KMS-11 (cell line): Measurements from ENCODE around the gene RAB33B.
"Not testable (repeated sequence)": the region's sequence is repeated elsewhere in the genome, so short reads cannot be mapped to it uniquely, and the experiment has no call there.

Experiments
- H2AFZ ChIP-seq: fragments of 200-600 bp; sonication (generic); 2 replicates; pipeline ENCODE4 v1.6.1; 2016; ENCODE audit warnings: antibody characterized with exemption, mixed run types, low read depth
- H3K27ac ChIP-seq: fragments of 200-600 bp; sonication (generic); 2 replicates; pipeline ENCODE4 v1.6.1; 2016; ENCODE audit warnings: mild to moderate bottlenecking, mixed run types
- H3K27me3 ChIP-seq: fragments of 200-600 bp; sonication (generic); 2 replicates; pipeline ENCODE4 v1.6.1; 2017; ENCODE audit warnings: mild to moderate bottlenecking, low read depth, mixed run types, moderate library complexity; ENCODE audit not compliant: insufficient read depth
- H3K36me3 ChIP-seq: fragments of 200-600 bp; sonication (generic); 2 replicates; pipeline ENCODE4 v1.6.1; 2017; ENCODE audit warnings: mild to moderate bottlenecking, mixed run types; ENCODE audit not compliant: insufficient read depth
- H3K4me1 ChIP-seq: fragments of 200-600 bp; sonication (generic); 2 replicates; pipeline ENCODE4 v1.6.1; 2016; ENCODE audit warnings: mild to moderate bottlenecking, low read depth, mixed run types; ENCODE audit not compliant: poor library complexity, severe bottlenecking
- H3K4me2 ChIP-seq: fragments of 200-600 bp; sonication (generic); 2 replicates; pipeline ENCODE4 v1.7.0; 2016; ENCODE audit warnings: mild to moderate bottlenecking, mixed run types
- H3K4me3 ChIP-seq: fragments of 200-600 bp; sonication (generic); IDR thresholded peaks from 2 replicates; pipeline ENCODE4 v1.6.1; 2017; ENCODE audit warnings: low read depth, low read length, mixed read lengths; ENCODE audit not compliant: insufficient read depth
- H3K79me2 ChIP-seq: fragments of 200-600 bp; sonication (generic); 2 replicates; pipeline ENCODE4 v1.6.1; 2016; ENCODE audit warnings: low read depth, mixed run types; ENCODE audit not compliant: insufficient read depth
- H3K9ac ChIP-seq: fragments of 200-600 bp; sonication (generic); 2 replicates; pipeline ENCODE4 v1.6.1; 2016; ENCODE audit warnings: mild to moderate bottlenecking, mixed run types
- H4K20me1 ChIP-seq: fragments of 200-600 bp; sonication (generic); 2 replicates; pipeline ENCODE4 v1.6.1; 2016; ENCODE audit warnings: mild to moderate bottlenecking, mixed run types; ENCODE audit not compliant: insufficient read depth
- TF ChIP-seq, protein P1 (sequence below): fragments of 200-600 bp; sonication (generic); conservative IDR thresholded peaks from 2 replicates; pipeline ENCODE4 v1.6.1; 2017; ENCODE audit warnings: low read depth, mild to moderate bottlenecking, antibody characterized with exemption, low read length, moderate library complexity, mixed read lengths

The RAB33B gene

DNA sequence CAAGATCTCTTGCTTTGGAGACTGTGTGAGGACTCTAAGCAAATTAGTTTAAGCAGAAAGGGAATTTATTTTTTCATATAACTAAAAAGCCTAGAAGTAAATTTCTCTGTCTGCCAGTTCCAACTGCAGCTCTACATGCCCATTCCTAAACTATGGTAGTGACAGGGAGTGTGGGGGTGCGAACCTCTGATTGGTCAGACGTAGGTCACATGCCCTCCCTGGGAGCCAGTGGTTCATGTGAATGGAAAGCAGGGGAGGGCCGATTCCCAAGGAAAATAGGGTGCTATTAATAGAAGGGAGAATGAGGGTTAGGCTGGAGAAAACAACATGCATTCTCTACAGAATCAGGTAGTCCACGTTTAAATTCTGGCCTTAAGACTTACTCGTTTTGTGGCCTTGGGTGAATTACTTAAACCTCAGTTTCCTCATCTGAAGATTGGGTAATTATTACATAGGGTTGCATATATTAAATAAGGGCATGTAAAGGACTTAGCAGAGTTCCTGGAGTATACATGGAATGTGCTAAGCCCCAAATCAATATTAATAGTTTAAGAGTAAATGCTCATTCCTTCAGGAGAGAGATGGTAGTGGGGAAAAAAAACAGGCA, 7.2 kb downstream of the RAB33B start:
- Histone ChIP-seq H3K79me2 (peaks cover 45% of the 10 kb centered on the region; the same call in 1 of the 2 replicates), H3K27ac (no peak overlapping the region), H3K4me2 (no peak overlapping the region), H3K4me1 (peaks cover 28% of the 10 kb centered on the region), H3K27me3 (no peaks in the 10 kb centered on the region), H3K9ac (no peak overlapping the region), H2AFZ (no peak overlapping the region), H4K20me1 (no peaks in the 10 kb centered on the region), H3K4me3 (no peak overlapping the region), H3K36me3 (no peaks in the 10 kb centered on the region)
- TF ChIP-seq, protein P1, sequence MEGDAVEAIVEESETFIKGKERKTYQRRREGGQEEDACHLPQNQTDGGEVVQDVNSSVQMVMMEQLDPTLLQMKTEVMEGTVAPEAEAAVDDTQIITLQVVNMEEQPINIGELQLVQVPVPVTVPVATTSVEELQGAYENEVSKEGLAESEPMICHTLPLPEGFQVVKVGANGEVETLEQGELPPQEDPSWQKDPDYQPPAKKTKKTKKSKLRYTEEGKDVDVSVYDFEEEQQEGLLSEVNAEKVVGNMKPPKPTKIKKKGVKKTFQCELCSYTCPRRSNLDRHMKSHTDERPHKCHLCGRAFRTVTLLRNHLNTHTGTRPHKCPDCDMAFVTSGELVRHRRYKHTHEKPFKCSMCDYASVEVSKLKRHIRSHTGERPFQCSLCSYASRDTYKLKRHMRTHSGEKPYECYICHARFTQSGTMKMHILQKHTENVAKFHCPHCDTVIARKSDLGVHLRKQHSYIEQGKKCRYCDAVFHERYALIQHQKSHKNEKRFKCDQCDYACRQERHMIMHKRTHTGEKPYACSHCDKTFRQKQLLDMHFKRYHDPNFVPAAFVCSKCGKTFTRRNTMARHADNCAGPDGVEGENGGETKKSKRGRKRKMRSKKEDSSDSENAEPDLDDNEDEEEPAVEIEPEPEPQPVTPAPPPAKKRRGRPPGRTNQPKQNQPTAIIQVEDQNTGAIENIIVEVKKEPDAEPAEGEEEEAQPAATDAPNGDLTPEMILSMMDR, result no peak

DNA sequence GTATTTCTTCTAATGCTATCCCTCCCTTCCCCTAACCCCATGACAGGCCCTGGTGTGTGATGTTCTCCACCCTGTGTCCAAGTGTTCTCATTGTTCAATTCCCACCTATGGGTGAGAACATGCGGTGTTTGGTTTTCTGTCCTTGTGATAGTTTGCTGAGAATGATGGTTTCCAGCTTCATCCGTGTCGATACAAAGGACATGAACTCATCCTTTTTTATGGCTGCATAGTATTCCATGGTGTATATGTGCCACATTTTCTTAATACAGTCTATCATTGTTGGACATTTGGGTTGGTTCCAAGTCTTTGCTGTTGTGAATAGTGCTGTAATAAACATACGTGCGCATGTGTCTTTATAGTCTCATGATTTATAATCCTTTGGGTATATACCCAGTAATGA, 10.6 kb downstream of the RAB33B start:
- H3K79me2 ChIP-seq, result peaks cover 18% of the 10 kb centered on the region; the same call in 1 of the 2 replicates
- H4K20me1 ChIP-seq, result not testable (repeated sequence)

DNA sequence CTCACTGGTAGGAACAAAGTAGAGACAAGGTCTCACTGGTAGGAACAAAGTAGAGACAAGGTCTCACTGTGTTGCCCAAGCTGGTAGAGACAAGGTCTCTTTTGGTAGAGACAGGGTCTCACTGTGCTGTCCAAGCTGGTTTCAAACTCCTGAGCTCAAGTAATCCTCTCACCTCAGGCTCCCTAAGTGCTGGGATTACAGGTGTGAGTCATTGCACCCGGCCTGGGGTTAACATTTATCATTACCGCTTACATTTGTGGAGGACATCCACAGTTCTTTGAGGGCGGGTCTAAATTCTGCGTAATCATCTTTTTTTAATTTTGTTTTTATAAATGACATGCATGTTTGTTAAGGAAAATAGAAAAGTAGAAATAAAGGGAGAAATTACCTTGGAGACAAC, 12.0 kb downstream of the RAB33B start:
- no peak overlapping the region for H2AFZ ChIP-seq
- TF ChIP-seq, protein P1, result no peak
- H3K79me2 ChIP-seq, result peaks cover 5% of the 10 kb centered on the region; the same call in 1 of the 2 replicates
- no peak overlapping the region for H3K4me2 ChIP-seq
- H4K20me1 ChIP-seq, result no peaks in the 10 kb centered on the region
- no peak overlapping the region for H3K9ac ChIP-seq
- H3K27me3 ChIP-seq, result no peaks in the 10 kb centered on the region
- H3K27ac ChIP-seq, result no peak overlapping the region
- no peak overlapping the region for H3K4me3 ChIP-seq
- H3K4me1 ChIP-seq, result peaks cover 17% of the 10 kb centered on the region
- no peaks in the 10 kb centered on the region for H3K36me3 ChIP-seq

More for the DNA sequence above, 10.6 kb downstream of the RAB33B start:
- not testable (repeated sequence) for H3K27me3 ChIP-seq, H3K36me3 ChIP-seq, H3K4me2 ChIP-seq, H3K4me1 ChIP-seq, H3K9ac ChIP-seq, H2AFZ ChIP-seq, H3K27ac ChIP-seq, H3K4me3 ChIP-seq

DNA sequence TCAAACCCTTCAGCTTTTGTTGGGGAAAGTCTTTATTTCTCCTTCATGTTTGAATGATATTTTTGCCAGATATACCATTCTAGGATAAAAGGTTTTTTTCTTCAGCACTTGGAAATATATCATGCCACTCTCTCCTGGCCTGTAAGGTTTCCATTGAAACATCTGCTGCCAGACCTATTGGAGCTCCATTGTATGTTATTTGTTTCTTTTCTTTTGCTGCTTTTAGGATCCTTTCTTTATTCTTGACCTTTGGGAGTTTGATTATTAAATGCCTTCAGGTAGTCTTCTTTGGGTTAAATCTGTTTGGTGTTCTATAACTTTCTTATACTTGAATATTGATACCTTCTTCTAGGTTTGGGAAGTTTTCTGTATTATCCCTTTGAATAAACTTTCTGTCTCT, 14.8 kb downstream of the RAB33B start:
- not testable (repeated sequence) for H3K9ac ChIP-seq, H3K79me2 ChIP-seq, H3K36me3 ChIP-seq, H3K27ac ChIP-seq, H2AFZ ChIP-seq, H4K20me1 ChIP-seq, H3K4me3 ChIP-seq, H3K27me3 ChIP-seq, H3K4me2 ChIP-seq
- peaks cover 42% of the 10 kb centered on the region for H3K4me1 ChIP-seq

DNA sequence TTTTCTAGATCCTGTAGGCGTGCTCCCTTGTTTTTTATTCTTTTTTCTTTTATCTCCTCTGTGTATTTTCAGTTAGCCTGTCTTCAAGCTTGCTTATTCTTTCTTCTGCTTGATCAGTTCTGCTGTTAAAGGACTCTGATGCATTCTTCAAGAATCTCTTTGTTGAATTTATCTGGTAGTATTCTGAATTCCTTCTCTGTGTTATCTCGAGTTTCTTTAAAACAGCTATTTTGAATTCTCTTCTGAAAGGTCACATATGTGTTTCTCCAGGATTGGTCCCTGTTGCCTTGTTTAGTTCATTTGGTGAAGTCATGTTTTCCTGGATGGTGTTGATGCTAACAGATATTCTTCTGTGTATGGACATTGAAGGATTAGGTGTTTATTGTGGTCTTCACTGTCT, 15.3 kb downstream of the RAB33B start:
- TF ChIP-seq, protein P1, result no peak
- Histone ChIP-seq H3K79me2 (no peaks in the 10 kb centered on the region; the same call in 1 of the 2 replicates), H3K4me2 (no peak overlapping the region), H3K4me3 (no peak overlapping the region), H2AFZ (no peak overlapping the region), H3K27ac (no peak overlapping the region), H4K20me1 (no peaks in the 10 kb centered on the region), H3K27me3 (no peaks in the 10 kb centered on the region), H3K9ac (no peak overlapping the region), H3K36me3 (0 out of 2 replicates have a peak, but pooled peaks cover under 1% of the 10 kb centered on the region), H3K4me1 (peaks cover 42% of the 10 kb centered on the region)
